Stomach (tissue), 4 donors: ENCODE data around the gene PLA2G3.

Source experiments
- POLR2AphosphoS5 ChIP-seq, 3 donors: sonication (generic); formaldehyde crosslinking; IDR thresholded peaks; one replicate each; pipeline ENCODE4 v1.6.1; 2016; ENCODE audit warnings: antibody characterized with exemption in 3 of 3
- TF ChIP-seq, protein P1 (sequence below), 7 experiments: fragments of 450-650 bp in 4 of 7; fragments of 200-600 bp in 3 of 7; sonication (generic) in 3 of 7; IDR thresholded peaks; one replicate each; pipeline ENCODE4 v1.5.1; 2016 to 2019; ENCODE audit warnings: antibody characterized with exemption in 7 of 7, control low read depth in 2 of 7, mild to moderate bottlenecking in 1 of 7

DNA sequence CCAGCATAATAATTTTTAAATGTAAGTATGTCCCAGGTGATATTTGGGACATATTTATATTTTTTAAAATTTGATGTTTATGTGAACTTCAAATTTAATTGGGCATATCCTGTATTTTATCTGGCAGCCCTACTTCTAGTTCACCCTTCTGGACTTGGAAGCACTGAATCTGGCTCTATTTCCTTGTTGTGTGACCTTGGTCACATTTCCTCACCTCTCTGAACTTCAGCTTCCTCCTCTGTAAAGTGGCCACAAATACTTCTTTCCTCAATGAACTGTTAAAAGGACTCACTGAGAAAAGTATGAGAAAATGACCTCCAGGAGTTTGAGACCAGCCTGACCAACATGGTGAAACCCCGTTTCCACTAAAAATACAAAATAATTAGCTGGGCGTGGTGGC lies 11.6 kb upstream of the PLA2G3 start:
- TF ChIP-seq, protein P1, sequence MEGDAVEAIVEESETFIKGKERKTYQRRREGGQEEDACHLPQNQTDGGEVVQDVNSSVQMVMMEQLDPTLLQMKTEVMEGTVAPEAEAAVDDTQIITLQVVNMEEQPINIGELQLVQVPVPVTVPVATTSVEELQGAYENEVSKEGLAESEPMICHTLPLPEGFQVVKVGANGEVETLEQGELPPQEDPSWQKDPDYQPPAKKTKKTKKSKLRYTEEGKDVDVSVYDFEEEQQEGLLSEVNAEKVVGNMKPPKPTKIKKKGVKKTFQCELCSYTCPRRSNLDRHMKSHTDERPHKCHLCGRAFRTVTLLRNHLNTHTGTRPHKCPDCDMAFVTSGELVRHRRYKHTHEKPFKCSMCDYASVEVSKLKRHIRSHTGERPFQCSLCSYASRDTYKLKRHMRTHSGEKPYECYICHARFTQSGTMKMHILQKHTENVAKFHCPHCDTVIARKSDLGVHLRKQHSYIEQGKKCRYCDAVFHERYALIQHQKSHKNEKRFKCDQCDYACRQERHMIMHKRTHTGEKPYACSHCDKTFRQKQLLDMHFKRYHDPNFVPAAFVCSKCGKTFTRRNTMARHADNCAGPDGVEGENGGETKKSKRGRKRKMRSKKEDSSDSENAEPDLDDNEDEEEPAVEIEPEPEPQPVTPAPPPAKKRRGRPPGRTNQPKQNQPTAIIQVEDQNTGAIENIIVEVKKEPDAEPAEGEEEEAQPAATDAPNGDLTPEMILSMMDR (IDR thresholded peaks at IDR 0.05): no peak
- TF ChIP-seq POLR2AphosphoS5 (IDR thresholded peaks at IDR 0.05): no peak
